Left ventricle myocardium superior (tissue), 1 donor: ENCODE results near the gene MGLL. TPM values are rescaled to one million over a fixed set of nuclear protein-coding genes. Genes with fewer than 3 reads are reported as not detected.

Source experiments
- ATAC-seq: fragments of 200-7000 bp; cut with Tn5 transposase; one replicate; pipeline ENCODE4 v1.9.1; 2020; ENCODE audit warnings: mild to moderate bottlenecking, moderate library complexity
- DNase-seq: peaks from one replicate; pipeline ENCODE4 v3.0.0-alpha.2; 2020
- intact Hi-C: fragments of 100-400 bp; cut with micrococcal nuclease; formaldehyde crosslinking; loops from one replicate; pipeline ENCODE4 v1.11.0; 2022
- total RNA-seq: library from RNA; stranded (reverse); fragmentation: NEBNext Ultra II Directional; extraction: Animal tissue kit (Norgen Biotek cat#: 25700); gene quantifications from one replicate; pipeline ENCODE4 v1.2.1, GENCODE V29; 2021
- donor health status: DM: no; HTN: yes; CAD: no; lungs with severe emphysema.

MGLL gene
- total RNA-seq, 1 donor from 2014 or later: 94.3 TPM

DNA sequence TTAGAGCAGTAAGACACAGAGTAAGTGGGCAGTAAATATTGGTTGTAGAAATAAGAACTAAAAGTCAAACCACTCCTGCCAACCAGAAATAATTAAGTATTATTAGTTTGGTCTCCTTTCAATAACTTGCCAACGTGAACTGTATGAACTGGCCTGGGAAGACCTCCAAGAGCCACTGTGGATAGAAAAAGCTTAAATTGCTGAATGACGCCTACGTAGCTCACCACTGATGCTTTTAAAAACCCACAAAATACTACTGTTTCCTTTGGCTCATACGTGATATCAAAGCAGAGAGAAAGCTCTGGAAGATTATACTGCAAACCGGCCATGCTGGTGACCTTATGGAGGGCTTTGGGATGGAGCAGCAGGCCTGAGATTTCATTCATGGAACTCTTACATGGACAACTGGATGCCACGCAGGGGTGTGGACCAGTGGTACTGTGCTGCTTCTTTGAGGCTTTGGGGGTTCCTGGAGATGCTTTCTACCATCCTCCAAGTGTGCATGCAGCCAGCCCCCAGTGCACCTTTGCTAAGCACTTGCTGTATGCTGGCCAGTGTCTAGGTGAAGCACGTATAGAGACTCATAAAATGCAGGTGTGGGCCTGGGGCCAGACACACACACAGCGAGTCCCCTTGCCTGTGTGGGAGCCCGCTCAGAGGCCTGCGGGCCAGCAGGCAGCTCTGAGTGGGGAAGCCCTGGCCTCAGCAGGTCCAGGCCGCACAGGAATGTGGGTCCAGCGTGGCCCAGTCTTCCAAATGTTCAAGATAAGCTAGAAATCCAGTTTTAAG, 82.8 kb downstream of the MGLL start:
- intact Hi-C loops: loop anchor here (10.0 kb wide), 2 partner anchors 45 to 75 kb away; no protein-coding TSS in a partner anchor
- no peak for ATAC-seq
- no peak for DNase-seq

DNA sequence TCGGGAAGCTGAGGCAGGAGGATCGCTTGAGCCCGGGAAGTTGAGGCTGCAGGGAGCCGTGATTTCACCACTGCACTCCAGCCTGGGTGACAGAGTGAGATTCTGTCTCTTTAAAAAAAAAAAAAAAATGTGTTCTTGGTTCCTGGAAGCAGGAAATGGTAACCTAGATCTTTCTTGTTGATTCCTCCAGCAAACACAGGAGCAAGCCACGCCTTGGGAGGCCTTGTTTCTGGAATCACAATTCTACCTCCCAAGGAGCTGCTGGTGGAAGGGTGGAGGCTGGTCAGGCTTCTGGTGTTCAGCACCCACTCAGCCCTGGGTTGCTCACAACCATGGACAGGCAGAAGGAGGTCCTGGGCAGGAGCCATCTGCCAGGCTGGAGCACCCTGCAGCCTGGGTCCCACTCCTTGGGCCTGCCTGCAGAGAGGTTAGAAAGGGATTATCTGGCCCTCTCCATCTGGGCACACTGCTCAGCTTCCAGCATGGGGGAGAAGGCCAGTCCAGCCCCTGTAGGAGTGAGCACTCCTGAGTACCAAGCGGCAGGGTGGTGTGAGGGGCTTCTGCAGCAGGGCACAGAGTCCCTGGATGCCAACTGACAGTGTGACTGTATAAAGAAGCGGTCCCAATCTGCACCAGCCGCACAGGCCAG, 84.0 kb downstream of the MGLL start:
- DNase-seq: no peak
- peak; percentile 46 for ATAC-seq
- intact Hi-C loops: no loop called here

DNA sequence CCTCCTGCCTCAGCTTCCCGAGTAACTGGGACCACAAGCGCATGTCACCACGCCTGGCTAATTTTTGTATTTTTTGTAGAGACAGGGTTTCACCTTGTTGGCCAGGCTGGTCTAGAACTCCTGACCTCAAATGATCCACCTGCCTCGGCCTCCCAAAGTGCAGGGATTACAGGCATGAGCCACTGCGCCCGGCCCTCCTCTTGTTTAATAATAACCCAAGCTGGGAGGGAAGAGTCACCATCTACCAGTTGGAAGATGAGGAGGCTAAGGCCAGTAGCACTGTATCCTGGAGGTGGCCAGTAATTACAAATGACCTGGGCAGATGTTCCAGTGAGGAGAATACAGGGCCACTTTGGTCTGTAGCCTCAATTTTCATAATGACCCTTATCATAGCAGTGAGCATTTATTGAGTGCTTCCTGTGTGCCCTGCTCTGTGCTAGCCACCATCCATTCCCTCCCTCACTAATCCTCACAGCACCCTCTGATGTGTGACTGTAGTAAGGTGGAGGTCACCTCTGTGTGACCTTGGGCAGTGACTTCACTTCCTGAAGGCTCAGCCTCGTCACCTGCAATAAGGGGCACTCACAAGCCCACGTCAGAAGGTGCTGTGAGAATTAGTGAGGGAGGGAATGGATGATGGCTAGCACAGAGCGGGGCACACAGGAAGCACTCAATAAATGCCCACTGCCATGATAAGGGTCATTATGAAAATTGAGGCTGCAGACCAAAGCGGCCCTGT, 85.3 kb downstream of the MGLL start:
- ATAC-seq (no peak), DNase-seq (no peak)
- intact Hi-C loops: no loop called here

DNA sequence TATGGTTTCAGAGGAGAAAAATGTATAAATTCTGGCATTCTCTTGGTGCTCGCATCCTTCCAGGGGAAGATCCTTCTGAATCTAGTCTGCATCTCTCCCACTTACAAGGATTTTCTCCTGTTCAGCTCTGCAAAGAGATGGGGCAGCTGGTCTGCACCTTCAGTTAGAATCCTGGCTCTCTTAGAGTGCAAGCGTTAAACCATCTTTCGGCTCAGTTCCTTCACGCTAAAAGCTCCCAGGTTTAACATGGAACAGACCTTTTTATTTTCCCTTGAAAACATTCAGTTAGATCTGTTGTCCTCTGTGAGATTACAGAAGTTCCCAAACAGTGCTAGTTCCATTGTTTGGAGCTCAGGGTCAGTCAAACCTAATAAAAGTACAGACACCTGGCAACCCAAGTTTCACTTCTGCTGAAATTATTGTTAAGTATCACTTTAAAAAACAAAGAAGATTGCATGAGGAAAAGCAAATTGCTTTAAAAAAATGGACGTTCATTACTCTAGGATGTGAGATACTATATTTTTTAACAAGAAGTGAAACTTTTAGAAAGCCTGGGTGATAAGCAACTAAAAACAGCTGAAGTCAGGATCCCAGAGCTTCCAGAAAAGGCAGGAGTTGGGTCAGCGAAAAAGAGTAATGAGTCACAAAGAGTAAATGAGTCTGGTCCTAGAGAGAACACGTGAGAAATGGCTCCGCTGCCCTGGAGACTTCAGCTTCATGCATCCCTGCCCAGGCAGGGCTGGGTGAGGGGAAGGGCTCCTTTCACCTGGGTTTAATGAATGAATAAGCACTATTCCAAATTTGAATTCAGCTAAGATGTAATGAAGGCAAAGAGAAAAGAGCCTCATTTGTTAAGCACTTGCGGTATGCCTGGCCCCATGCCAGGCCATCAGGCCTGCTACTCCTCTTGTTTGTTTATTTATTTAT, 86.3 kb downstream of the MGLL start:
- ATAC-seq (peak; percentile 52), DNase-seq (peak; percentile 61)
- intact Hi-C loops: no loop called here

DNA sequence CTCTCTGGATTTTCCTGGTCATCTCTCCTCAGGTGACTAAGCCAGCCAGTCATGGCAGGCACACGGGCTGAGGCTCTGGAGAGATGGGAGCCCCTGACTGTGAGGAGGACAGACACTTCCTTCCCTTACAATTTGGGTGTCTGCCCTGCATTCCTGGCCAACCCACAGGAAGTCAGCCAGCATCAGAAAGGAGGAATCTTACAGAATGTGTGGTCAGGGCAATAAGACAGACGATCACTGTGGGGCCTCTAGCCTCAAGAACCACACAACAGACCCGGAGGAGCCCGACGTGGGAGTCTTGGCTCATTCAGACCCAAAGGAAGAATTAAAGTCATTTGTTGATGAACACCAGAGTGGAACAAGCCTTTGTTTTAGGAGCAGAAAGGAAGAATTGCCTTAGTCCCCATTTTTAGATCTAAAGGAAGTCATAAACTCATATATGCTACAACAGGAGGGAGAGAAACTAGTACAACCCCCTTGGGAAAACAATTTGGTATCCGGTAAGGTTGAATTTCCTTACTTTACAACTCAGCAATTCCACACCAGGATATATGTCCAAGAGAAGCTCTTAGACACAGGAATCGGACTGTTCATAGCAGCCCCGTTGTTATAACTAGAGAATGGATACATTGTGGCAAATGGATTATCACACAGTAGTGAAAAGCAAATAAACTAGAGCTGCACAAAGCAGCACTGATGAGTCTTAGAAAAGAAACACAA, 87.4 kb downstream of the MGLL start:
- intact Hi-C loops: no loop called here
- DNase-seq (no peak), ATAC-seq (peak; percentile 51)

DNA sequence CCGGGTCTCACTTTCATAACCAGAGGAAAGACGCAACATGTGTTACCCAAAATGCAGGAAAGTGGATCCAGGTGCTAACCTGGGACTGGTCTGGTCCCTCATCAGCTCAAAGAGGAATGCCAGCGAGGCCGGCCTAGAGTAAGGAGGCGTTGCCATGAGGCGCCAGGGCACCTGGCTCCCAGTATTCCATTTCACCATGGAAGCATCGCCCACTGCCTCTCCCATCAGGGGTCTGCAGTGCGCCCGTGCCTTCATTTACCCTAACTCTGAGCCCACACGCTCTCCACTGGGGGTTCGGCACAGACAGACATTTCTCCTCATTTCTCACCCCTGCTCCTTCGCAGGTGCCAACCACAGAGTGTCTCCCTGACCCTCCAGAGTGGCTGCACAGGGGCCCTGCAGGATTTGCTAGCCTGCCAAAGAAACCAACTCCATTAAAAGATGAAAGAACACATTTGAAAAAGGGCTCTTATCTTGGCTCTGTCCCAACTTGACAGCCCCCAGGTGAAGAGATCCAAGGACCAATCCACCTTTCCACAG, 88.1 kb downstream of the MGLL start:
- ATAC-seq: no peak
- DNase-seq: no peak
- intact Hi-C loops: no loop called here

DNA sequence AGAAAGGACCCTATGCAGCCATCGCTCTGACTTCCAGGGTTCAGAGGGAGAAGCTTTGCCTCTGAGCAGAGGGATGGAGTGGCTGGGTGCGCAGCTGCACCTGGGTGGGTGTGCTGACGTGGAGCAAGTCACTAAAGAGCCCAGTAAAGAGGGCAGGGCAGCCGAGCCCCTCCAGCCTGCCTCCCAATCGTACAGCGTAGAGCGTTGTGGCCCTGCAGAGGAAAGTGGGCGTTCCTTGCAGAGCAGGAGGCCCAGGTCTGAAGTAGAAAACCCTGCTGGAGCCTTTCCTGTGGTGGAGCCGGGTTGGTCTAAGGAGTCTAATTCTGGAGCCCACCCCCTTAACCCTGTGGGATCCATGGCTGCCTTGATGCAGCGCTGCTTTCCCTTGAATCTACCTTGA, 88.5 kb downstream of the MGLL start:
- DNase-seq: no peak
- no peak for ATAC-seq
- intact Hi-C loops: no loop called here

DNA sequence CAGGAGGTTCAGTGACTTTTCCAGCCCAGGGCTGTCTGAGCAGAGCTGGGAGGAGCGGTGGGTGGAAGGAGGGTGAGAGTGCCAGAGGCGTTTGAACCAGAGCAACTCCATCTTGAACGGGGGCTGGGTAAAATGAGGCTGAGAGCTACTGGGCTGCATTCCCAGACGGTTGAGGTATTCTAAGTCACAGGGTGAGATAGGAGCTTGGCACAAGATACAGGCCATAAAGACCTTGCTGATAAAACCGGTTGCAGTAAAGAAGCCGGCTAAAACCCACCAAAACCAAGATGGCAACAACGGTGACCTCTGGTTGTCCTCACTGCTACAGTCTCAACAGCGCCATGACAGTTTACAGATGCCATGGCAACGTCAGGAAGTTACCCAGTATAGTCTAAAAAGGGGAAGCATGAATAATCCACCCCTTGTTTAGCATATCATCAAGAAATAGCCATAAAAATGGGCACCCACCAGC, 89.4 kb downstream of the MGLL start:
- intact Hi-C loops: no loop called here
- no peak for DNase-seq
- ATAC-seq: no peak

DNA sequence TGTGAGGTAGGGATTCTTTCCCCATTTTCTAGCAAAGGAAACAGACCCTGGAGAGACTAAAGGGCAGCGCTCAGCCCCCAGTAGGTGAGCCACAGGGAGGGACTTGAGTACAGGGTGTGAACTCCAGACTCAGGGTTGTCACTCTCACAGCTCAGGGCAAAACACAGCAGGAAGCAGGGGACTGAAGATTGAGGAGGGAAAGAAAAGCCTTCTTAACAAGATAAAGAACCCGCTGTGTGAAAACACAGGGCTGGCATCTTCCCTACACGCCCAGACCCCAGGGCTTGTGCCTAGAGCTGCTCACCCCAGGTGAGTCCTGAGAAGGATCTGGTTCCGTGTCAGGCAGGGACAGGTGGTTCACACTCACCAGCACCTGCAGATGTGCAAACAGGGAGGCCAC, 90.0 kb downstream of the MGLL start:
- intact Hi-C loops: no loop called here
- DNase-seq (no peak), ATAC-seq (no peak)

DNA sequence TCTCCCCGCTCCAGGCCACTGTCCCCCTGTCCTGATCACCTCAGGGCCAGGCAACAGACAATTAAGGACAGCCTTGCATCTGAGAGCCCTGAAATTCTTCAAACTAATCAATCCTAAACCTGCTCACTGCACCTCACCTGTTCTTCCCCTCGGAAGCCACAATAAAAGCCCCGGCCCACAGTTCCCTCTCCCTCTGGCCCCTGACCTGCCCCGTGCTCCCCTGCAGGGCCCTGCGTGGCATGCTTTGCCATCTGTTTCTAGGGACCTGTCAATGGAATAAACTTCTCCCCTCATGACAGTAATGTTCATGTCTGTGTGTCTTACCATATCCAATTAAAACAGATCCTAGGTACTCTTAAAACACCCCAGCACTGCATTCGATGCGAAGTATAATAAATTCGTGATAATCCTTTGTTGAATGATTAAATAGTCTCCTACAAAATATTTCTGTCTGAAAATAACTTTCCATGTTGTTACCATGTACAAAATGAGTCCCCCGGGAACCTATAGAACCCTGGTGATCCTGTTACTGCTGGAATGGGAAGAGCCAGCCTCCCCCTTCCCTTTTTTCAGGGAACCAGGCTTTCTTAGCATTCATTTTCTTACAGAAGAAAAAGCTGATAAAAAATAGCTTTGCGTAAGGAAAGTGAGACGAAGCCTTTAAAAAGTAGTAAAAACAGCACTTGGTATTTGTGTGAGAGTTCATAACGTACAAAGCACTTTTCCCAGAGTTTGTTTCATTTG, 90.6 kb downstream of the MGLL start:
- DNase-seq: no peak
- no peak for ATAC-seq
- intact Hi-C loops: no loop called here

DNA sequence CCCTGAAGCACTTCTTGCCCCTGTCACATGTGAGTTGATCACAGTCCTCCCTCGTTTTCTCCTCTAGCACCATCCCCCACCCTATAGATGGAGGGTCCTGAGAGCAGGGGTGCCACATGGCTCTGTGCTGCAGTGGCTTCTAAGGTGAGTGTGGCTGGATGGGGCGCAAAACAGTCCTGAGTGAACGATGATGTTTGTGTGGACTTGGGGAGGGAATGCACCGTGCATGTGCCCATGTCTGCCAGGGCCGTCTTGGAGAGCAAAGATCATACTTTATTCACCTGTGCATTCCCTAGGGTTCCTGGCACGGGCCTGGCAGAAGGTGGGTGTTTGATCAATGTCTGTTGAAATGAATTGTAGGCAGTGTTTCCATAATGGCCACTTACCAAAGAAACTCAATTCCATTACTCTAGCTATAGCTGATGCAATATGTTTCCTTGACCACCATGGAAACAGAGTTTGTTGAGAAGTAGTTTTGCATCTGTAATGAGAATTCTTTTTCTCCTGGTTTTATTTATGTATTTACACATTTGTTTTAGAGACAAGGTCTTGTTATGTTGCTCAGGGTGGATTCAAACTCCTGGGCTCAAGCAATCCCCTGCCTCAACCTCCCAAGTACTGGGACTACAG, 91.5 kb downstream of the MGLL start:
- DNase-seq: no peak
- intact Hi-C loops: no loop called here
- no peak for ATAC-seq

DNA sequence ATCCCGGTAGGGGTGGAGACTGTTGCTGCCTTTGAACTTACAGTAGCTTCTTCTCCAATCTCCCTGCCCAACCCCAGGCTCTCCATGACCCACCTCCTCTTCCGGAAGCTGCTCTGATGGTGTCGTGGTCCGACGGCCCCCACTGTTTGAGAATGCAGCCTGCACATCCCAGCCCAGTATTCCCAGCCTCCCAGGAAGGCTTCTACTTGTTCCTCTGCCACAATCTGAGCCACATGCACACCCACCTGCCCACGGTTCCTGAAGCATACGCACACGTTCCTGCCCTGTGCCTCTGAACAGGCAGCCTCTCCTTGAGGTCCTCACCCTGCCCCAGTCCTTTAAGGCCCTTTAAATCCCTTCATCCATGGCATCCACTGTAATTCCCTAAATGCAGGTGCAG, 92.1 kb downstream of the MGLL start:
- ATAC-seq (no peak), DNase-seq (no peak)
- intact Hi-C loops: no loop called here

DNA sequence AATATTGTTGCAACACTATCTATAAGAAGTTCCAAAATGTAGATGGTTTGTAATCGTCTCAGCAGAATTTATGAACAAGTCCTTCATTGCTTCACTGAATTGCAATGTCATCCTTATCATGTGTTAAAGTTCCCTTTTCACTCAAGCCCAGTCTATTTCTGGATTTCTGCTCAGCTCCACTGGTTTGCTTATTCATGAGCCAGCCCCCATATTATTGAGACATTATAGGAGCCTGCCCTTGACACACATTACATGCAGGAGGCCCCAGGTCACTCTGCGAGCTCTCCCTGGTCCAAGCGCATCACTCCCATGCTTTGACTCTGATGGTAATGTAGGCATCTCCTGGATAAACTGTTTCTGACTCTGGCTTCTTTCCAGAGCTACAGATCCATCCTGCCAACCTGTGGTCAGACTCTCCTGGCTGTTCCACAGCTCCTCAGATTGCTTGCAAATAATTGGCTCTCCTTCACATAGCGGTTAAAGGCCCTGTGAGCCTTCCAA, 92.7 kb downstream of the MGLL start:
- intact Hi-C loops: no loop called here
- no peak for DNase-seq
- ATAC-seq: peak; percentile 62

DNA sequence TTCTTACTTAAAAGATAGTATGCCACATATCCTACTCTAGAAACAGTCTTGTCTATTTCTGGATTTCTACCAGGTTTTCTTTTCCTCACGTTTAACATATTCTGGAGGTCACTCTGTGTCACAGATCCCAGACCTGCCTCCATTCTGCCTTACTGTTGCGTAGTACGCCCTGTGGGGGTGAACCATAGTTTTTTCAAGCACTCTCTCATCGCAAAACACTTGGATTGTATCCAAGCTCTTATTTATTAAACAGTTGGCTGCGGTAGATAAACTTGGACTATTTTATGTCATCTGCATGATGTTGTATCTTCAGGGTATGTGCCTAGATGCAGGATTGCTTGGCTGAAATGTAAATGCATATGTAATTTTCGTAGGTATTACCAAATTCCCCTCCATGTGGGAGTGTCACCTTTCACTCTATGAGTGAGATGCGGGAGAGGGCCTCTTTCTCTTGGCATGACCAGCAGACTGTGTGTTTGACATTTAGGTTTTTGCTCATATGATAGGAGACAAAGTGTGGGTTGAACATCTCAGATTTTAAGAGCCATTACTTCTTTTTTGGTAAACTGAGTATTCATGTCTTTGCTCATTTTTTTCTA, 93.8 kb downstream of the MGLL start:
- no peak for DNase-seq
- ATAC-seq: no peak
- intact Hi-C loops: no loop called here

DNA sequence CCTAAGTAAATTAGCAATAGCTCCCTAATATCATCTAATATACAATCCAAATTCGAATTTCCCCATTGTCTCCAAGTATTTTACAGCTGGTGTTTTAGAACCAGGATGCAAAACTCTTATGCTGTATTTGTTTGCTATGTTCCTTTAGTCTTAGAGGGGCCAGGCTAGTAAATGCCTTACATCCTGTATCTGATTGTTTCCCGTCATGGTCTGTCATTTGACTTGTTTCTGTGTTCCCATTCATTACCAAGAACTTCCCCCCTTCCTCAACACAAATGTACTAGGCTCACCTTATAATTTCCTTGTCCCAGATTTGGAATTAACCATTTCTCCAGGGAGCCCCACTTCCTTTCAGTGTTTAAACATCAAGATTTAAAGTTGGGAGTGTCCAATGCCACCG, 95.4 kb downstream of the MGLL start:
- DNase-seq: no peak
- ATAC-seq: peak; percentile 18

DNA sequence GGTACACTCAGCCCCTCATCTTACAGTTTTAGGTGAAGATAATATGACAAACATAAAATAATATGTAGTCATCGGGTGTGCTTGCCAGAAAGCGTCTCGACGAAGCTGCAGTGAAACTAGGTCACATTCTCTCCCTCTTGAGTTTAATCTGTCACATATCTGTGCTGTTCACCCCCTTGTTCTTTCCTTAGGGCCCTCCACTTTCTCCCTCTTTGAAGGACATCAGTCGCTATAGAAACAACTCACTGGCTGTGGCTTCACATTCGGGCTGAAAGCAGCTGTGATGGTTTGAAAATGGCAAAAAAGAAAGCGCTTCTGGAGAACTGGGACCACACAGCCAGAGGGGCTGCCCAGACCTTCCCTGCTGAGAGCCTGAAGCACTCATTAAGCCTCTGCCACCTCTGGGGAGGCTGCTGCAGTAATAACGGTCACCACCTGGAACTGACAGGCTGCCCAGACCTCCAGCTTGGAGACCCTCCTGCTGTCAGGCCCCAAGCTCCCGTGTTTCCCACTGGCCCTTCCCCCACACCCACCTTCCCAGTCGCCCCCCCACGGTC, 99.2 kb downstream of the MGLL start:
- DNase-seq: no peak
- ATAC-seq: peak; percentile 36
- intact Hi-C loops: no loop called here

More for the DNA sequence above, 95.4 kb downstream of the MGLL start:
- intact Hi-C loops: no loop called here
